Right lobe of liver (tissue), 4 donors: ENCODE results near the gene TEX36.

ENCODE experiments used
- POLR2A ChIP-seq: fragments of 450-650 bp; IDR thresholded peaks from one replicate; pipeline ENCODE4 v1.6.1; 2017; ENCODE audit warnings: antibody characterized with exemption, mild to moderate bottlenecking
- TF ChIP-seq, protein P1 (sequence below), 4 donors: fragments of 200-600 bp in 3 of 4; fragments of 450-650 bp in 1 of 4; IDR thresholded peaks; one replicate each; pipeline versions ENCODE4 v1.5.1 to v1.8.0; 2016 to 2022; ENCODE audit warnings: antibody characterized with exemption in 4 of 4, mild to moderate bottlenecking in 2 of 4
- donor health status: DM: no; HTN: no; CAD: no.
- donor health status: DM: no; HTN: no; CAD: no.
- donor health status: DM: no; HTN: yes; CAD: no.

DNA sequence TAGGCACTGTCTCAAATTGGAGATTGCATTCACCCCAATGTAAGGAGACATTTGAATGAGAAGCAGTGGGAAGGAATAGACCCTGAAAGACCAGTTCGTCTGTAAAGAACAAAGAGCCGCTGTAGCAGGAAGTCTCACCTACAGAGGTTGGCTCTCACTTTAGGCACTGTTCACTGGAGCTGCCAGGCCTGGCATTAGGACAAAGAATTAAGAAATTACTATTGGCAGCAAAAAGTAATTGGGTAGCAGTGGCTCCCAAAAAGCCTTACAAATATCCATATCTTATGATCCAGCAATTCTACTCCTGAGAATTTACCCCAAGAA, 10.5 kb upstream of the TEX36 start:
- TF ChIP-seq, protein P1, sequence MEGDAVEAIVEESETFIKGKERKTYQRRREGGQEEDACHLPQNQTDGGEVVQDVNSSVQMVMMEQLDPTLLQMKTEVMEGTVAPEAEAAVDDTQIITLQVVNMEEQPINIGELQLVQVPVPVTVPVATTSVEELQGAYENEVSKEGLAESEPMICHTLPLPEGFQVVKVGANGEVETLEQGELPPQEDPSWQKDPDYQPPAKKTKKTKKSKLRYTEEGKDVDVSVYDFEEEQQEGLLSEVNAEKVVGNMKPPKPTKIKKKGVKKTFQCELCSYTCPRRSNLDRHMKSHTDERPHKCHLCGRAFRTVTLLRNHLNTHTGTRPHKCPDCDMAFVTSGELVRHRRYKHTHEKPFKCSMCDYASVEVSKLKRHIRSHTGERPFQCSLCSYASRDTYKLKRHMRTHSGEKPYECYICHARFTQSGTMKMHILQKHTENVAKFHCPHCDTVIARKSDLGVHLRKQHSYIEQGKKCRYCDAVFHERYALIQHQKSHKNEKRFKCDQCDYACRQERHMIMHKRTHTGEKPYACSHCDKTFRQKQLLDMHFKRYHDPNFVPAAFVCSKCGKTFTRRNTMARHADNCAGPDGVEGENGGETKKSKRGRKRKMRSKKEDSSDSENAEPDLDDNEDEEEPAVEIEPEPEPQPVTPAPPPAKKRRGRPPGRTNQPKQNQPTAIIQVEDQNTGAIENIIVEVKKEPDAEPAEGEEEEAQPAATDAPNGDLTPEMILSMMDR (IDR thresholded peaks at IDR 0.05) = no peak
- TF ChIP-seq POLR2A = no peak
